ENCODE measurements around the gene SPPL3. TPM values are rescaled to one million over a fixed set of nuclear protein-coding genes. Genes with fewer than 3 reads are reported as not detected.

The SPPL3 gene
- total RNA-seq, 1 experiment from 2014 or later, result 39.7 TPM

GRCh38 chr12:120814203-120814902, 89.8 kb downstream of the SPPL3 start:
- ChIA-PET CTCF (no interaction called here), POLR2A (no interaction called here), RAD21 (ENCODE audit: low non-redundant PET in 1 of 2, low total read pairs in 2 of 2, uncharacterized antibody in 2 of 2, unreplicated experiment in 2 of 2) (no interaction called here)
- H3K9ac ChIP-seq (ENCODE audit: low read length), result no peak overlapping the region
- H3K9me3 ChIP-seq (ENCODE audit: control insufficient read depth in 1 of 2, insufficient read depth in 1 of 2, low read depth in 1 of 2, low read length in 2 of 2), result no peaks in the 10 kb centered on the region
- no peak overlapping the region for H3K27ac ChIP-seq (ENCODE audit: low read depth, low read length)
- no peak overlapping the region for H3K4me3 ChIP-seq (replicated peaks in 1 of 2; ENCODE audit: low read depth in 1 of 2, low read length in 2 of 2)
- TF ChIP-seq CTCF (IDR thresholded peaks at IDR 0.05 in 2 of 3, conservative IDR thresholded peaks at IDR 0.05 in 1 of 3; ENCODE audit: borderline replicate concordance in 1 of 3, insufficient read depth in 1 of 3, low read depth in 2 of 3, low read length in 2 of 3) (no peak), ZFX (IDR thresholded peaks at IDR 0.05) (no peak), FOSL1 (IDR thresholded peaks at IDR 0.05; ENCODE audit: low read depth) (no peak), EGR1 (IDR thresholded peaks at IDR 0.05; ENCODE audit: low read depth) (no peak), TCF7L2 (IDR thresholded peaks at IDR 0.05; ENCODE audit: borderline replicate concordance, extremely low read depth, insufficient read depth, insufficient read length) (no peak), EZH2 (IDR thresholded peaks at IDR 0.05) (no peak), EZH2phosphoT487 (IDR thresholded peaks at IDR 0.05; ENCODE audit: borderline replicate concordance) (no peak)
- H3K4me1 ChIP-seq (ENCODE audit: control insufficient read depth in 1 of 2, insufficient read depth in 2 of 2, low read length in 2 of 2), result no peaks in the 10 kb centered on the region
- H4K20me1 ChIP-seq (ENCODE audit: insufficient read depth), result no peaks in the 10 kb centered on the region
- DNase-seq (ENCODE audit: low read depth, low spot score), result no peak
- H3K9me2 ChIP-seq (ENCODE audit: insufficient read depth), result no peaks in the 10 kb centered on the region
- H3K79me2 ChIP-seq (ENCODE audit: insufficient read depth, low read length), result peaks cover 13% of the 10 kb centered on the region; the same call in 1 of the 2 replicates
- no TSS peak for BruUV-seq (replicated peaks)
- H3K4me2 ChIP-seq (ENCODE audit: low read length), result no peak overlapping the region
- H3K36me3 ChIP-seq (ENCODE audit: control insufficient read depth in 1 of 2, insufficient read depth in 2 of 2, low read length in 2 of 2), result no peaks in the 10 kb centered on the region
- intact Hi-C loops (cut with micrococcal nuclease), result no loop called here
- H3K27me3 ChIP-seq (ENCODE audit: insufficient read depth, low read length), result no peaks in the 10 kb centered on the region
- no peak for ATAC-seq
- H2AFZ ChIP-seq (ENCODE audit: low read depth, low read length, poor library complexity, severe bottlenecking), result no peak overlapping the region

Data from HCT116 (cell line).